ENCODE measurements around the gene TMEM273.

TMEM273 gene

DNA sequence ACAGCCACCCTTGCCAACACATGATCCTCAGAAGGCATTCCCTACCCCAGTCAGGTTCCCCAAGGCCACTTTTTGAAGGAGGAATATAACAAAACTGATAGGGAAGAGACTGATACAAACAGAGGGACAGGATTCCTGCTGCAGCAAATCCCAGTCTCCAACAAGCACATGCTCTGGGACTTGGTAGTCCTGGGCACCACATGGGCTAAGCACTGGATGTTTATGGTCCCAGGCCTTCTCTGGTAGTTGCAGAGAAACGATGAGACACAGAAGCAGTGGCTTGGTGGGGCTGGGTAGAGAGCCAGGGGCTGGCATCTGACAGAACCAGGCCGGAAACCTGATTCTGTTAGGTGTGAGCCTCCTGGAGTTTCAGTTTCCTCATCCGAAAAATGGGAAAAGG lies 76.1 kb downstream of the TMEM273 start:
- H3K4me3 ChIP-seq (ENCODE audit: low read depth, low read length): no peak overlapping the region
- TF ChIP-seq, protein P1, sequence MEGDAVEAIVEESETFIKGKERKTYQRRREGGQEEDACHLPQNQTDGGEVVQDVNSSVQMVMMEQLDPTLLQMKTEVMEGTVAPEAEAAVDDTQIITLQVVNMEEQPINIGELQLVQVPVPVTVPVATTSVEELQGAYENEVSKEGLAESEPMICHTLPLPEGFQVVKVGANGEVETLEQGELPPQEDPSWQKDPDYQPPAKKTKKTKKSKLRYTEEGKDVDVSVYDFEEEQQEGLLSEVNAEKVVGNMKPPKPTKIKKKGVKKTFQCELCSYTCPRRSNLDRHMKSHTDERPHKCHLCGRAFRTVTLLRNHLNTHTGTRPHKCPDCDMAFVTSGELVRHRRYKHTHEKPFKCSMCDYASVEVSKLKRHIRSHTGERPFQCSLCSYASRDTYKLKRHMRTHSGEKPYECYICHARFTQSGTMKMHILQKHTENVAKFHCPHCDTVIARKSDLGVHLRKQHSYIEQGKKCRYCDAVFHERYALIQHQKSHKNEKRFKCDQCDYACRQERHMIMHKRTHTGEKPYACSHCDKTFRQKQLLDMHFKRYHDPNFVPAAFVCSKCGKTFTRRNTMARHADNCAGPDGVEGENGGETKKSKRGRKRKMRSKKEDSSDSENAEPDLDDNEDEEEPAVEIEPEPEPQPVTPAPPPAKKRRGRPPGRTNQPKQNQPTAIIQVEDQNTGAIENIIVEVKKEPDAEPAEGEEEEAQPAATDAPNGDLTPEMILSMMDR (IDR thresholded peaks at IDR 0.05; ENCODE audit: borderline replicate concordance, insufficient read depth, low read depth, low read length): no peak

DNA sequence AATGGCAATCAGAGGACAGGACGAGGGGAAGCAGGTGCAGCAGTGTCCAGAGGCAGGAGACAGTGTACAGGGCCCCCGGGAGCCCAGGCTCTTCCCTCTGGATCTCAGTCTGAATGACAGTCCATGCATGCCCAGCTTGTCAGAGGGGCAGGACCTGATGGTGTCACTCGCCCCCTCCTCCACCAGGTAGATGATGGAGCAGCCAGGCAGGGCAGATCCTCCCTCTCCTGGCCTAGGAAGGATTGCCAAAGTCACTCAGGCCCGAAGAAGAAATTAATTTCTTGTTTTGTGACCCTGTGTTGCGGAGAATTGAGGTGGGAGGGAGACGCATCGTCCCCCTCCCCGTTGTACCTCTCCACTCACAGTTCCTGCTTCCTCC lies 76.9 kb downstream of the TMEM273 start:
- H3K4me3 ChIP-seq (ENCODE audit: low read depth, low read length): no peak overlapping the region
- TF ChIP-seq, protein P1 (IDR thresholded peaks at IDR 0.05; ENCODE audit: borderline replicate concordance, insufficient read depth, low read depth, low read length): no peak

DNA sequence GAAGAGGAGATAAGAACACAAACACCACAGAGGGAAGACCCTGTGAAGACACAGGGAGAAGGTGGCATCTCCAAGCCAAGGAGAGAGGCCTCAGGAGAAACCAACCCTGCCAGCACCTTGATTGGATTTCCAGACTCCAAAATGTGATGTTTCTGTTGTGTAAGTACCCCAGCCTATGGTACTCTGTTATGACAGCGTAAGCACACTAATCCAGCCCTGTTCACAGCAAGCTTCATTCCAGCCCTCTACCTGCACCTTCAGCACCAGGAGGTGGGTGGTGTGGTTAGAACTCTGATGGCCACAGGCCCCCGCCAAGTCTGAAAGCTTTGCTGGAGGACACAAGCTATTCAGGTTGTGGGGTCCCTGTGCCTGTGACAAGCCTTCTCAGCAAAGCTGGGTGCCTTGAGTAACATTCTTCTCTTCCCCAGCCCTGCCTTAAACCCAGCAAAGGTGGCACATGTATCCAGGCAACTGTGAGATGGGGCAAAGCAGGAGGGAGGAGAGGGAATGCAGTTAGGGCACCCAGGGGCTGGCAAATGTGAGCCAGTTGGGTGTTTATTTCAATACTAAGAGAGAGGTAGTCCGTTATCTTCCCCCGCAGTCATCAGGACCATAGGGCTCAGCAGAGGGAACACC lies 77.4 kb downstream of the TMEM273 start:
- no peak overlapping the region for H3K4me3 ChIP-seq (ENCODE audit: low read depth, low read length)
- TF ChIP-seq, protein P1 (IDR thresholded peaks at IDR 0.05; ENCODE audit: borderline replicate concordance, insufficient read depth, low read depth, low read length): no peak

DNA sequence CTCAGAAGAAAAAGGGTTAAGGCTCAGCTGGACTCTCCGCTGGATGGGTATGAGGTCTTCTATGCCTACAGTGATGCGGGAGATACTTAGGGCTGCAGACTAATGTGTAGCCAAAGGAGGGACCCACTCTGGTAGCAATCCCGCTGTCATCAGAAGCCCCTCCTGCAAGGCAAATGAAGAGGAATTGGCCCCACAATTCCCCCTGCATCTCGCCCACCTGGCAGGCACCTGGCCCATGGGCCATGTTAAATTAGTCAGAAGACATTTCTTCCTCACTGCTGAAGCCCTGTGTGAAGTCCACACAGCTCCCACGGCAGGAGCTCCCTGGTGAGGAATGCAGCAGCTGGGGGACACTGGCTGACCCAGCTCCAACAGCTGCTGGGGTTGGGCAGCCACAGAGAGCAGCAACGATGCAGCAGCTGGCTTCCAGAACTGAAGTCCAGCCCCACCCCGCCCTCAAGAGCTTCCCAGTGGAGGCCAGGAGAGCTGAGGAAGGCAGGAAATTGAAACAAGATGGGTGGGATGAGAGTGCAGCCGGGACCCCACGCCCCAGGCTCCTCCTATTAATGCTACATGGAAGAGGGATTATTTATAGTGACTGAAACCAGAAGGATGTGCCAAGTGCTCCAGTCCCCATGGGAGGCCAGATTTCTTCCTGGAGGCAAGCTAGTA lies 78.4 kb downstream of the TMEM273 start:
- no peak overlapping the region for H3K4me3 ChIP-seq (ENCODE audit: low read depth, low read length)
- TF ChIP-seq, protein P1 (IDR thresholded peaks at IDR 0.05; ENCODE audit: borderline replicate concordance, insufficient read depth, low read depth, low read length): no peak

DNA sequence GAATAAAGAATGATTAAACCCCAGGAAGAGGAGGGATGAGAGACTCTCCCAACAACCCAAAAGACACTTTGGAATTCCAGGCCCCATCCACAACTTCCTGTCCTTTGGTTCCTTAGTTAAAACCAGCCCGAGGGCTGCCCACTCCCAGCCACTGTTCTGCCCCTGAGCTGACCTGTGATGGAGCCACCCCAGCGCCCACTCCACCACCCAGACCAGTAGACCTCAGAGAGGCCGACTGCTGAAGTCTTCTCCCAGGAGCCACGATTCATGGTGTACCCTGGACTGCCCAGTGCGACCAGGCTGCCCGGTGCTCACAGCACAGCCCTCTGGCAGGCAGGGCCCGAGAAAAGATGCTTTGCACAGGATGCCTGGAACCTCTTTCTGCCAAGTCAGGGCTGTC lies 79.5 kb downstream of the TMEM273 start:
- TF ChIP-seq, protein P1 (IDR thresholded peaks at IDR 0.05; ENCODE audit: borderline replicate concordance, insufficient read depth, low read depth, low read length): no peak
- no peak overlapping the region for H3K4me3 ChIP-seq (ENCODE audit: low read depth, low read length)

DNA sequence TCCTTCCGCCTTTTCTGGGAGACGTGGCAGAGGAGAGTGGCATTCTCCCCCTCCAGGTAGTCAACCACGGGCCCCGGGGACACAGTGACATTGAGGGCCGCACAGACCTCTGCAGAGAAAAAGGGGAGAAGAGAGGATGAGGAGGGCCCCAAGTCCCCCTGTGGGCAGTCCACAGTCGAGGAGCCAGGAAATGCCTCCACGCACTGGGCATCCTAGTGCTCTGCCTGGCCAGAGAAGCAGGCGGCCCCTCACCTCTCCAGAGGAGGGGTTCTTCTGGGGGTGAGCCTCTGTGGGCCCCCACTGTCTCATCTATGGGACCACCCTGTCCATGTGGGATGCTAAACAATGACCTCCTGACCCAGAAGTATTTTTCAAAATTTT lies 80.3 kb downstream of the TMEM273 start:
- TF ChIP-seq, protein P1 (IDR thresholded peaks at IDR 0.05; ENCODE audit: borderline replicate concordance, insufficient read depth, low read depth, low read length): no peak
- no peak overlapping the region for H3K4me3 ChIP-seq (ENCODE audit: low read depth, low read length)

Data from GM12875 (cell line).